Esophagus muscularis mucosa (tissue), 4 donors: Measurements from ENCODE around the gene DNAH3. TPM values are rescaled to one million over a fixed set of nuclear protein-coding genes. Genes with fewer than 3 reads are reported as not detected.

ENCODE experiments used
- DNase-seq: peaks from one replicate; pipeline ENCODE4 v3.0.0-alpha.2; 2017; ENCODE audit errors: extremely low spot score
- H3K27ac ChIP-seq, 4 donors: fragments of 200-600 bp; sonication (generic); replicated peaks in 1 of 4; 1 replicate in 3 of 4; 2 replicates in 1 of 4; pipeline ENCODE4 v1.5.1; 2016 to 2019; ENCODE audit warnings: mild to moderate bottlenecking in 1 of 4
- H3K27me3 ChIP-seq, 4 donors: fragments of 200-600 bp; sonication (generic); one replicate each; pipeline versions ENCODE4 v1.5.1 to v1.6.0; 2016 to 2019
- H3K36me3 ChIP-seq, 4 donors: fragments of 200-600 bp; sonication (generic); one replicate each; pipeline ENCODE4 v1.5.1; 2016 to 2019
- H3K4me1 ChIP-seq, 4 donors: fragments of 200-600 bp; sonication (generic); one replicate each; pipeline ENCODE4 v1.5.1; 2016 to 2019
- H3K4me3 ChIP-seq, 4 donors: fragments of 200-600 bp; sonication (generic); 1 replicate in 2 of 4; 2 replicates in 2 of 4; pipeline ENCODE4 v1.5.1; 2016 to 2019; ENCODE audit warnings: mild to moderate bottlenecking in 4 of 4, moderate library complexity in 1 of 4
- H3K9me3 ChIP-seq, 4 donors: fragments of 200-600 bp; sonication (generic); 1 replicate in 3 of 4; 2 replicates in 1 of 4; pipeline ENCODE4 v1.5.1; 2016 to 2019
- EP300 ChIP-seq: sonication (generic); formaldehyde crosslinking; IDR thresholded peaks from one replicate; pipeline ENCODE4 v1.6.1; 2017; ENCODE audit warnings: antibody characterized with exemption
- POLR2A ChIP-seq: fragments of 450-650 bp; IDR thresholded peaks from one replicate; pipeline ENCODE4 v1.6.1; 2017; ENCODE audit warnings: antibody characterized with exemption, moderate library complexity, mild to moderate bottlenecking, low read depth
- POLR2AphosphoS5 ChIP-seq, 2 donors: sonication (generic); formaldehyde crosslinking; IDR thresholded peaks; one replicate each; pipeline ENCODE4 v1.6.1; 2017; ENCODE audit warnings: antibody characterized with exemption in 2 of 2
- WGBS: methylation state at CpG from one replicate; pipeline ENCODE4 v1.1.5; 2018; 5-methylcytosine and 5-hydroxymethylcytosine counted together
- intact Hi-C: fragments of 100-400 bp; cut with DNase I; formaldehyde crosslinking; loops from one replicate; pipeline ENCODE4 v1.15.1; 2023
- total RNA-seq, 4 donors: library from RNA; depleted of rRNA; stranded (reverse); fragments of >200 nt; gene quantifications; one replicate each; pipeline versions ENCODE4 v1.1.0 to v1.2.1, GENCODE V29; 2016
- TF ChIP-seq, protein P1 (sequence below), 3 experiments: fragments of 200-600 bp in 2 of 3; fragments of 450-650 bp in 1 of 3; sonication (generic) in 2 of 3; IDR thresholded peaks; one replicate each; pipeline ENCODE4 v1.5.1; 2017 to 2019; ENCODE audit warnings: antibody characterized with exemption in 3 of 3, mild to moderate bottlenecking in 2 of 3, moderate library complexity in 1 of 3

DNAH3 gene
- total RNA-seq, 4 donors from 2014 or later = under 0.01 to 0.13 TPM; not detected in 2

DNA sequence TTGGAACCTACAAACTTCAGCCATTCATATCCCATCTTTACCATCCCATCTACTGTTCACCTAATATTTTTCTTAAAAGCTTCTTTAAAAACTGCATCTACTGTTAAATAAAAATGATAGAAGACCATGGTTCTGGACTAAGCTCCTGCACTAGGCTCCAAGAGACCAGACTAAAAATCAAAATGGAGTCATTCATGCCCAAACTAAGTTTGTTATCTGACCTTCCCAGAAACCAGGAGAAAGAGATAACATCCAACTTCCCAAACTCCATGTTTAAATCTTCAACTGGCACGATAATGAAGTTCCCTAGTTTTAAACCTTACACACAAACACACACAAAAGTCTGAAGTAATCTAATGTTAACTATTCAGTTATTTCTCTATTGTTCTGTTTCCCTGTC, 264.3 kb downstream of the DNAH3 start:
- intact Hi-C loops = no loop called here
- Histone ChIP-seq H3K36me3 (peaks cover 0 to 10% (median 4%) of the 10 kb centered on the region in 4 donors), H3K9me3 (no peaks in the 10 kb centered on the region), H3K27me3 (no peaks in the 10 kb centered on the region), H3K27ac (no peak overlapping the region), H3K4me3 (no peak overlapping the region), H3K4me1 (peaks cover 42 to 79% (median 47%) of the 10 kb centered on the region in 4 donors)
- WGBS = 24% methylated on average over 1 of the region's 1 CpG
- TF ChIP-seq POLR2AphosphoS5 (IDR thresholded peaks at IDR 0.05) (no peak), POLR2A (no peak), EP300 (no peak)
- TF ChIP-seq, protein P1, sequence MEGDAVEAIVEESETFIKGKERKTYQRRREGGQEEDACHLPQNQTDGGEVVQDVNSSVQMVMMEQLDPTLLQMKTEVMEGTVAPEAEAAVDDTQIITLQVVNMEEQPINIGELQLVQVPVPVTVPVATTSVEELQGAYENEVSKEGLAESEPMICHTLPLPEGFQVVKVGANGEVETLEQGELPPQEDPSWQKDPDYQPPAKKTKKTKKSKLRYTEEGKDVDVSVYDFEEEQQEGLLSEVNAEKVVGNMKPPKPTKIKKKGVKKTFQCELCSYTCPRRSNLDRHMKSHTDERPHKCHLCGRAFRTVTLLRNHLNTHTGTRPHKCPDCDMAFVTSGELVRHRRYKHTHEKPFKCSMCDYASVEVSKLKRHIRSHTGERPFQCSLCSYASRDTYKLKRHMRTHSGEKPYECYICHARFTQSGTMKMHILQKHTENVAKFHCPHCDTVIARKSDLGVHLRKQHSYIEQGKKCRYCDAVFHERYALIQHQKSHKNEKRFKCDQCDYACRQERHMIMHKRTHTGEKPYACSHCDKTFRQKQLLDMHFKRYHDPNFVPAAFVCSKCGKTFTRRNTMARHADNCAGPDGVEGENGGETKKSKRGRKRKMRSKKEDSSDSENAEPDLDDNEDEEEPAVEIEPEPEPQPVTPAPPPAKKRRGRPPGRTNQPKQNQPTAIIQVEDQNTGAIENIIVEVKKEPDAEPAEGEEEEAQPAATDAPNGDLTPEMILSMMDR (IDR thresholded peaks at IDR 0.05) = no peak
- no peak for DNase-seq

DNA sequence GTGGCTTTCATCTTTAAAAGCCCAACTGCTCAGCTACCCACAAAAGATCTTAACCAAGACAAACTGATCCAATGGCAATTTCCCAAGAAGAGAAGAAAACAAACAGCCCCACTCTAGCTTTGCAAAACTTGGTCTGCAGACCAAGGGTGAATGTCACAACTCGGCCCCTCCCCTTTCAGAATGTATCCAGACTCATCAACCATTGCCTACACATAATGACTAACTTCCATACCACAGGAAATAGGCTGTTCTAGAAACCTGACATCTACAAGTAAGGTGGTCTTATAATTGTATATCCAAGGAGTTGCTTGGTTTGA, 266.4 kb downstream of the DNAH3 start:
- DNase-seq = no peak
- 88% methylated on average over 1 of the region's 1 CpG for WGBS
- H3K36me3 ChIP-seq = peaks cover 0 to 6% (median 2%) of the 10 kb centered on the region in 4 donors

DNA sequence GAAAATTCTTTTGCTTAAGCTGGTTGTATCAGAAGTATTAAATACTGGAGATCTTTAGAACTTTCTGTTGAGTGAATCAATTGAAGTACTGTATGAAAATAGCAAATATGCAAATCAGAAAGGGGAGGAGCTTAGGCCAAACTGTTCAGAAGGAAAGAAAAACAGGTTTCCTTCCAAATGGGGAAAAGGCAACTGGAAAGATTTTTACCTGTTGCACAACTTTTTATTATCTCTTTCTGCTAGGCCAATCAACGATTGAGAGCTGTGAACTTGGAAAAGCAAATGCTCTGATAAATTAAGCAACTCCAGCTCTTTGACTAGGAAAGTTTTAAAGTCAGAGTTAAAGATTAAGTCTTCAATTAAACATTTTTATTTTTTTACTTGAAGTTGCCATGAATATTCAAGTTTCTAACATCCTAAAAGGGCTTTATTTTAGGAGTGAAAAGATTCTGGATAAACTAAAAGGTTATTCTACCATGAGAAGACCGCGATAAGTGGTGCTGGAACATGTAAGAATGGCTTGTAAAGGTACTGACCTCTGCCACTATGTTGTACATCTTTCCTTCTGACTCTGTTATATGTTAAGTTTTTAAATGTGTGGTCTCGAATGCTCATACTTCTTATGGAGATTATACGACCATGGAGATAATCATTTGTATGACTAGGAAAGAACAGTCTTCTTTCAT, 266.9 kb downstream of the DNAH3 start:
- no peak for DNase-seq
- H3K27ac ChIP-seq = peak overlapping the region in 1 of 4 donors; percentile 57
- 82% methylated on average over 5 of the region's 5 CpGs for WGBS

More for the DNA sequence above, 266.4 kb downstream of the DNAH3 start:
- no peak overlapping the region for H3K4me3 ChIP-seq
- H3K27me3 ChIP-seq = no peaks in the 10 kb centered on the region
- intact Hi-C loops = no loop called here
- H3K27ac ChIP-seq = peak overlapping the region in 1 of 4 donors; percentile 57
- no peaks in the 10 kb centered on the region for H3K9me3 ChIP-seq
- H3K4me1 ChIP-seq = peaks cover 45 to 80% (median 58%) of the 10 kb centered on the region in 4 donors
- TF ChIP-seq, protein P1 (IDR thresholded peaks at IDR 0.05) = no peak
- TF ChIP-seq POLR2AphosphoS5 (IDR thresholded peaks at IDR 0.05) = no peak
- no peak for TF ChIP-seq EP300
- no peak for TF ChIP-seq POLR2A

More for the DNA sequence above, 266.9 kb downstream of the DNAH3 start:
- Histone ChIP-seq H3K9me3 (no peaks in the 10 kb centered on the region), H3K27me3 (no peaks in the 10 kb centered on the region), H3K4me3 (no peak overlapping the region), H3K4me1 (peaks cover 48 to 81% (median 61%) of the 10 kb centered on the region in 4 donors), H3K36me3 (peaks cover 0 to 6% (median 2%) of the 10 kb centered on the region in 4 donors)
- intact Hi-C loops = no loop called here
- TF ChIP-seq, protein P1 (IDR thresholded peaks at IDR 0.05) = no peak
- TF ChIP-seq EP300 = no peak
- TF ChIP-seq POLR2A = no peak
- TF ChIP-seq POLR2AphosphoS5 (IDR thresholded peaks at IDR 0.05) = no peak

Other genes with a start within 250 kb of the DNAH3 start
- gene LDAF1, start 7.8 kb upstream of the DNAH3 start, total RNA-seq = 100 to 1,000 TPM in 3 of 4 donors, 10 to 100 TPM in 1; 98.7 to 208 (median 141) TPM
- gene ZP2, start 60.7 kb upstream of the DNAH3 start, total RNA-seq = not detected
- not detected for gene ANKS4B, start 82.9 kb upstream of the DNAH3 start, total RNA-seq
- 1 to 10 TPM in 2 of 4 donors, not detected in 2; 1.0 to 1.2 TPM for gene CRYM, start 127.4 kb upstream of the DNAH3 start, total RNA-seq